H1 (cell line): ENCODE data around the gene SPECC1. TPM values are rescaled to one million over a fixed set of nuclear protein-coding genes. Genes with fewer than 3 reads are reported as not detected.
"Not testable (repeated sequence)": the region's sequence is repeated elsewhere in the genome, so short reads cannot be mapped to it uniquely, and the experiment has no call there.

Experiments
- CTCF ChIA-PET: fragments of 300-600 bp; sonication (Branson Sonifier 250); formaldehyde crosslinking; loops from one replicate; lab custom pipeline; 2021; ENCODE audit not compliant: partially characterized antibody; lab: Charles Lee
- POLR2A ChIA-PET: fragments of 300-600 bp; sonication (Branson Sonifier 250); formaldehyde crosslinking; loops from one replicate; lab custom pipeline; 2021; ENCODE audit warnings: inconsistent platforms; ENCODE audit not compliant: partially characterized antibody; lab: Charles Lee
- DNase-seq, 2 experiments: peaks; one replicate each; pipeline versions ENCODE4 v3.0.0 to v3.0.0-alpha.2; 2010 to 2022; ENCODE audit warnings: low spot score in 2 of 2, low read depth in 1 of 2, mixed read lengths in 1 of 2
- FAIRE-seq: peaks from 2 replicates; lab custom pipeline; 2011; peaks lifted over from hg19 to GRCh38; lab: Jason Lieb, UNC
- H2AFZ ChIP-seq: 2 replicates; pipeline ENCODE4 v1.8.1; 2012; ENCODE audit warnings: low read length, inconsistent platforms
- H2AK5ac ChIP-seq: 2 replicates; pipeline ENCODE4 v1.6.1; 2013; ENCODE audit warnings: low read depth, low read length
- H2BK120ac ChIP-seq: replicated peaks from 2 replicates; pipeline ENCODE3; 2013; ENCODE audit warnings: low read depth, low read length, inconsistent platforms
- H2BK12ac ChIP-seq: 2 replicates; pipeline ENCODE4 v1.6.1; 2013; ENCODE audit warnings: low read depth, low read length
- H2BK15ac ChIP-seq: 2 replicates; pipeline ENCODE4 v1.6.1; 2013; ENCODE audit warnings: low read length
- H2BK20ac ChIP-seq: 2 replicates; pipeline ENCODE4 v1.6.1; 2013; ENCODE audit warnings: low read length
- H2BK5ac ChIP-seq: 2 replicates; pipeline ENCODE4 v1.6.1; 2013; ENCODE audit warnings: low read depth, low read length
- H3K14ac ChIP-seq: 2 replicates; pipeline ENCODE4 v1.6.1; 2013; ENCODE audit warnings: inconsistent platforms; ENCODE audit not compliant: insufficient read length
- H3K18ac ChIP-seq: 2 replicates; pipeline ENCODE4 v1.6.1; 2013; ENCODE audit warnings: low read length; ENCODE audit errors: extremely low read depth
- H3K23ac ChIP-seq: 2 replicates; pipeline ENCODE4 v1.6.1; 2013; ENCODE audit warnings: inconsistent platforms; ENCODE audit not compliant: insufficient read length
- H3K23me2 ChIP-seq: 2 replicates; pipeline ENCODE4 v1.6.1; 2013; ENCODE audit warnings: low read depth, low read length
- H3K27ac ChIP-seq: 2 replicates; pipeline ENCODE4 v1.6.1; 2011; ENCODE audit warnings: low read depth, low read length, inconsistent platforms
- H3K27me3 ChIP-seq, 4 experiments: replicated peaks in 1 of 4; 1 replicate in 1 of 4; 2 replicates in 3 of 4; pipeline versions ENCODE4 v1.6.1 to v1.8.1; 2011 to 2013; ENCODE audit warnings: low read length in 3 of 4, mild to moderate bottlenecking in 3 of 4, inconsistent platforms in 2 of 4, mixed read lengths in 2 of 4, moderate library complexity in 1 of 4; ENCODE audit not compliant: control insufficient read depth in 3 of 4, insufficient read depth in 3 of 4; ENCODE audit errors: extremely low read depth in 1 of 4
- H3K36me3 ChIP-seq, 4 experiments: 2 replicates each; pipeline versions ENCODE4 v1.6.1 to v1.8.1; 2011 to 2013; ENCODE audit warnings: mild to moderate bottlenecking in 4 of 4, low read length in 3 of 4, moderate library complexity in 2 of 4, control low read depth in 1 of 4, inconsistent platforms in 1 of 4; ENCODE audit not compliant: insufficient read depth in 4 of 4, control insufficient read depth in 2 of 4
- H3K4ac ChIP-seq: replicated peaks from 2 replicates; pipeline ENCODE3; 2013; ENCODE audit warnings: low read length, low read depth, mixed read lengths, inconsistent platforms; ENCODE audit not compliant: insufficient read length
- H3K4me1 ChIP-seq, 4 experiments: replicated peaks in 1 of 4; 1 replicate in 1 of 4; 2 replicates in 3 of 4; pipeline versions ENCODE4 v1.6.1 to v1.8.1; 2011 to 2013; ENCODE audit warnings: low read length in 3 of 4, inconsistent platforms in 2 of 4, mixed read lengths in 1 of 4; ENCODE audit not compliant: insufficient read depth in 4 of 4, control insufficient read depth in 3 of 4
- H3K4me2 ChIP-seq, 2 experiments: 2 replicates each; pipeline versions ENCODE4 v1.6.1 to v1.8.1; 2011 to 2013; ENCODE audit warnings: low read depth in 2 of 2, low read length in 2 of 2, control low read depth in 1 of 2, inconsistent platforms in 1 of 2, mild to moderate bottlenecking in 1 of 2; ENCODE audit not compliant: insufficient read depth in 1 of 2
- H3K4me3 ChIP-seq, 4 experiments: fragments of 200-600, 300-600 bp in 1 of 4; sonication (generic), shearing (Covaris generic), sonication (Bioruptor Twin) in 1 of 4; 2 replicates each; pipeline versions ENCODE4 v1.5.1 to v1.8.1; 2011 to 2016; ENCODE audit warnings: low read length in 4 of 4, low read depth in 3 of 4, control low read depth in 2 of 4, inconsistent platforms in 2 of 4, mild to moderate bottlenecking in 2 of 4, mixed read lengths in 1 of 4, moderate library complexity in 1 of 4; ENCODE audit not compliant: insufficient read depth in 2 of 4; ENCODE audit errors: extremely low read depth in 1 of 4
- H3K56ac ChIP-seq: replicated peaks from 2 replicates; pipeline ENCODE3; 2013; ENCODE audit warnings: low read depth, mild to moderate bottlenecking, mixed read lengths, low read length, inconsistent platforms; ENCODE audit not compliant: insufficient read length
- H3K79me1 ChIP-seq: 2 replicates; pipeline ENCODE4 v1.6.1; 2013; ENCODE audit warnings: low read depth, low read length, control low read depth
- H3K79me2 ChIP-seq, 2 experiments: 2 replicates each; pipeline versions ENCODE4 v1.6.1 to v1.8.1; 2012 to 2013; ENCODE audit warnings: low read length in 2 of 2, mild to moderate bottlenecking in 2 of 2, inconsistent platforms in 1 of 2; ENCODE audit not compliant: insufficient read depth in 2 of 2, control insufficient read depth in 1 of 2
- H3K9ac ChIP-seq, 4 experiments: replicated peaks in 1 of 4; 1 replicate in 1 of 4; 2 replicates in 3 of 4; pipeline versions ENCODE4 v1.6.1 to v1.8.1; 2011 to 2013; ENCODE audit warnings: low read depth in 3 of 4, low read length in 3 of 4, control low read depth in 2 of 4, mild to moderate bottlenecking in 2 of 4, moderate library complexity in 2 of 4, inconsistent platforms in 1 of 4; ENCODE audit errors: extremely low read depth in 1 of 4
- H3K9me3 ChIP-seq, 2 experiments: 2 replicates each; pipeline versions ENCODE4 v1.6.1 to v1.8.1; 2012 to 2013; ENCODE audit warnings: mild to moderate bottlenecking in 2 of 2, moderate library complexity in 2 of 2, control low read depth in 1 of 2, inconsistent platforms in 1 of 2, low read depth in 1 of 2, low read length in 1 of 2, mixed read lengths in 1 of 2; ENCODE audit not compliant: insufficient read depth in 2 of 2
- H4K20me1 ChIP-seq, 2 experiments: replicated peaks in 1 of 2; 2 replicates each; pipeline versions ENCODE3 to v1.8.1; 2011 to 2013; ENCODE audit warnings: inconsistent platforms in 2 of 2, low read length in 2 of 2, mild to moderate bottlenecking in 1 of 2; ENCODE audit not compliant: insufficient read depth in 2 of 2, control insufficient read depth in 1 of 2
- H4K5ac ChIP-seq: 2 replicates; pipeline ENCODE4 v1.6.1; 2013; ENCODE audit warnings: low read length, low read depth, mixed read lengths, inconsistent platforms; ENCODE audit not compliant: insufficient read length
- H4K8ac ChIP-seq: 2 replicates; pipeline ENCODE4 v1.8.0; 2013; ENCODE audit warnings: mild to moderate bottlenecking, moderate library complexity, low read length, inconsistent platforms; ENCODE audit not compliant: insufficient read depth; ENCODE audit errors: extremely low read depth
- H4K91ac ChIP-seq: replicated peaks from 2 replicates; pipeline ENCODE3; 2013; ENCODE audit warnings: low read length, mixed read lengths, inconsistent platforms; ENCODE audit not compliant: insufficient read length
- WGBS, 2 experiments: shearing (Covaris generic) in 1 of 2; methylation state at CpG; one replicate each; pipeline versions ENCODE4 v1.1.6 to v1.1.7; 2013 to 2015; ENCODE audit warnings: low lambda C conversion rate in 2 of 2, mixed read lengths in 2 of 2, inconsistent platforms in 1 of 2, low coverage in 1 of 2, missing lambda C conversion rate in 1 of 2; ENCODE audit not compliant: insufficient replicate concordance in 2 of 2, insufficient coverage in 1 of 2, insufficient read length in 1 of 2; ENCODE audit errors: extremely low coverage in 1 of 2, missing lambda C conversion rate in 1 of 2; 5-methylcytosine and 5-hydroxymethylcytosine counted together
- polyA plus RNA-seq, 7 experiments: library from polyadenylated mRNA; depleted of rRNA in 3 of 7; stranded (reverse) in 5 of 7; unstranded in 2 of 7; fragments of >200 nt in 5 of 7; fragments of 200-250 nt in 2 of 7; gene quantifications; 1 replicate in 5 of 7; 2 replicates in 1 of 7; 4 replicates in 1 of 7; pipeline versions ENCODE4 v1.2.1 to v1.2.3, GENCODE V29; 2011 to 2013; ENCODE audit warnings: missing spikeins in 2 of 7, mixed read lengths in 2 of 7
- total RNA-seq: library from RNA; stranded (reverse); fragmentation: NEBNext Ultra II Directional; extraction: Animal tissue kit (Norgen Biotek cat#: 25700); gene quantifications from 2 replicates; pipeline ENCODE4 v1.2.1, GENCODE V29; 2021

Gene SPECC1
- total and polyA plus RNA-seq, 2 of the 8 experiments (the other 6 are each of a cell fraction or from before 2014, with no cell fraction given) = 35.8 to 87.9 TPM

GRCh38 chr17:20100806-20101205 lies 91.6 kb downstream of the SPECC1 start:
- H3K4me1 ChIP-seq, H2BK5ac ChIP-seq, H3K4ac ChIP-seq, H2BK20ac ChIP-seq, H2BK15ac ChIP-seq, FAIRE-seq, H3K36me3 ChIP-seq, H3K14ac ChIP-seq, DNase-seq, H2BK120ac ChIP-seq, H3K79me2 ChIP-seq, H3K18ac ChIP-seq, H3K27ac ChIP-seq, H3K23ac ChIP-seq, H2AFZ ChIP-seq, POLR2A ChIA-PET, H3K9me3 ChIP-seq, H3K27me3 ChIP-seq, H3K23me2 ChIP-seq, H3K4me2 ChIP-seq, H4K91ac ChIP-seq, H2BK12ac ChIP-seq, H3K79me1 ChIP-seq, H4K5ac ChIP-seq, H3K9ac ChIP-seq, H4K8ac ChIP-seq, H3K4me3 ChIP-seq, H4K20me1 ChIP-seq, H2AK5ac ChIP-seq, H3K56ac ChIP-seq: not testable (repeated sequence)
- CTCF ChIA-PET = interaction anchor here (1.2 to 1.6 kb wide), 2 partner anchors 92 to 108 kb away, joined by 3 to 5 read pairs; partner anchors contain the start of gene SPECC1
- 89% methylated on average over 3 of the region's 3 CpGs; no CpG with 5 or more reads in 1 of the 2 experiments for WGBS, 2 experiments
